Measurements from ENCODE around the gene RNF145. TPM values are rescaled to one million over a fixed set of nuclear protein-coding genes. Genes with fewer than 3 reads are reported as not detected.
A peak's percentile ranks its signal among the peaks of the same experiment; 100 is the strongest.

Gene RNF145
- total and polyA plus RNA-seq, 12 donors = 9.4 to 37.4 (median 22.2) TPM

GRCh38 chr5:159135896-159136531 lies 73.3 kb downstream of the RNF145 start:
- Histone ChIP-seq H3K4me3 (no peak overlapping the region), H3K4me1 (no peaks in the 10 kb centered on the region), H3K36me3 (no peaks in the 10 kb centered on the region), H3K27ac (no peak overlapping the region), H3K27me3 (peaks cover 0 to 24% (median 9%) of the 10 kb centered on the region in 7 donors), H3K9me3 (no peaks in the 10 kb centered on the region)
- no peak for TF ChIP-seq CTCF (IDR thresholded peaks at IDR 0.05)
- no peak for ATAC-seq
- intact Hi-C loops (cut with DNase I) = loop anchor here in 7 of 10 donors (10.0 kb wide), 5 partner anchors 441 to 1371 kb away; no protein-coding TSS in a partner anchor
- DNase-seq = no peak
- 54 to 61% methylated on average over 9 of the region's 9 CpGs for WGBS, 2 donors

DNA sequence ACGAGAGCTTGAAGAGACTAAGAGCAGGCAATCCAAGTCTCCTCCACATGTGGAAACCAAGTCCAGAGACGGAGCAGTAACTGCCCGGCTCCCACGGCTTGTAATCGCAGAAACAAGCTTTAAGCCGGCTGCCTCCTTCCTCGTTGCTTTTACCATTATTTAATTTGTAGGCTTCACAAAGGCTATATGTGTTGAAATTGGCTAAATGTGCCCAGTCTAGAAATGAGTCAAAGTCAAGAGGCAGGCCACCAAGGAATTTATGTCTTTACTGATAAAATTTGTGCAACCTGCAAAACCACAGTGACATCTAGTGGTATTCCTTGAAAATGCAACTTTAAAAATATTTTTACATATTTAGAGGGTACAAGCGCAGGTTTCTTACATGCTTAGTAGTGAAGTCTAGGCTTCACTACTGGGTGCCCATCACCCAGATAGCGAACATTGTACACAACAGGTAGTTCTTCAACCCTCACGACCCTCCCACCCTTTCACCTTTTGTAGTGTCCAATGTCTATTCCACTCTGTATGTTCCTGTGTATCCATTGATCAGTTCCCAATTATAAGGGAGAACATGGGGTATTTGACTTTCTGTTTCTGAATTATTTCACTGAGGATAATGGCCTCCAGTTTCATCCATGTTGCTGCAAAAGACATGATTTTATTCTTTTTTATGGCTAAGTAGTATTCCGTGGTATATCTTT lies 76.2 kb downstream of the RNF145 start:
- ATAC-seq = peak; percentile 37 to 77 (median 52)

GRCh38 chr5:159132429-159133040 lies 76.8 kb downstream of the RNF145 start:
- DNase-seq (no peak), ATAC-seq (no peak)
- peak overlapping the region in 1 of 10 donors; percentile 15 for H3K27ac ChIP-seq
- no peaks in the 10 kb centered on the region for H3K4me1 ChIP-seq
- peak overlapping the region in 3 of 10 donors; percentile 20 to 37 (median 24) for H3K4me3 ChIP-seq
- TF ChIP-seq CTCF (IDR thresholded peaks at IDR 0.05) = no peak
- H3K27me3 ChIP-seq = peaks cover 0 to 5% (median 0%) of the 10 kb centered on the region in 7 donors
- intact Hi-C loops (cut with DNase I) = loop anchor here in 9 of 10 donors (2.0 to 10.0 kb wide), 10 partner anchors 438 to 1370 kb away; no protein-coding TSS in a partner anchor
- 75 to 78% methylated on average over 5 of the region's 5 CpGs for WGBS, 2 donors
- peaks cover 0 to 3% (median 0%) of the 10 kb centered on the region in 11 donors for H3K9me3 ChIP-seq
- no peaks in the 10 kb centered on the region for H3K36me3 ChIP-seq

More for the DNA sequence above, 76.2 kb downstream of the RNF145 start:
- H3K36me3 ChIP-seq = no peaks in the 10 kb centered on the region
- H3K4me1 ChIP-seq = no peaks in the 10 kb centered on the region
- WGBS, 2 donors = 33 to 38% methylated on average over 11 of the region's 11 CpGs
- peak in 1 of 2 donors; percentile 16 for DNase-seq
- peak overlapping the region in 4 of 10 donors; percentile 15 to 37 (median 22) for H3K4me3 ChIP-seq
- H3K27ac ChIP-seq = peak overlapping the region in 1 of 10 donors; percentile 15
- no peaks in the 10 kb centered on the region for H3K9me3 ChIP-seq
- peak; percentile 70 to 88 (median 83) for TF ChIP-seq CTCF (IDR thresholded peaks at IDR 0.05)
- intact Hi-C loops (cut with DNase I) = loop anchor here in 9 of 10 donors (2.0 to 10.0 kb wide), 10 partner anchors 438 to 1371 kb away; no protein-coding TSS in a partner anchor
- H3K27me3 ChIP-seq = peaks cover 0 to 12% (median 0%) of the 10 kb centered on the region in 7 donors

- DNase-seq = no peak
- intact Hi-C loops (cut with DNase I) = loop anchor here in 9 of 10 donors (2.0 to 10.0 kb wide), 10 partner anchors 437 to 1370 kb away; no protein-coding TSS in a partner anchor
- no peak for TF ChIP-seq CTCF (IDR thresholded peaks at IDR 0.05)
- Histone ChIP-seq H3K4me1 (no peaks in the 10 kb centered on the region), H3K9me3 (peaks cover 0 to 9% (median 0%) of the 10 kb centered on the region in 11 donors), H3K4me3 (no peak overlapping the region), H3K27ac (no peak overlapping the region), H3K27me3 (no peaks in the 10 kb centered on the region), H3K36me3 (no peaks in the 10 kb centered on the region)
- ATAC-seq = no peak
- 74 to 78% methylated on average over 4 of the region's 4 CpGs for WGBS, 2 donors
Observed at GRCh38 chr5:159131951-159132350, 77.4 kb downstream of the RNF145 start.

All from heart right ventricle (tissue), 16 donors.